Globus pallidus (tissue), 1 donor: ENCODE data around the gene RAB20.
"Not testable (repeated sequence)": the region's sequence is repeated elsewhere in the genome, so short reads cannot be mapped to it uniquely, and the experiment has no call there.

Source experiments
- DNase-seq: peaks from one replicate; pipeline ENCODE4 v3.0.0-alpha.2; 2015; ENCODE audit warnings: low spot score

RAB20 gene, protein sequence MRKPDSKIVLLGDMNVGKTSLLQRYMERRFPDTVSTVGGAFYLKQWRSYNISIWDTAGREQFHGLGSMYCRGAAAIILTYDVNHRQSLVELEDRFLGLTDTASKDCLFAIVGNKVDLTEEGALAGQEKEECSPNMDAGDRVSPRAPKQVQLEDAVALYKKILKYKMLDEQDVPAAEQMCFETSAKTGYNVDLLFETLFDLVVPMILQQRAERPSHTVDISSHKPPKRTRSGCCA

DNA sequence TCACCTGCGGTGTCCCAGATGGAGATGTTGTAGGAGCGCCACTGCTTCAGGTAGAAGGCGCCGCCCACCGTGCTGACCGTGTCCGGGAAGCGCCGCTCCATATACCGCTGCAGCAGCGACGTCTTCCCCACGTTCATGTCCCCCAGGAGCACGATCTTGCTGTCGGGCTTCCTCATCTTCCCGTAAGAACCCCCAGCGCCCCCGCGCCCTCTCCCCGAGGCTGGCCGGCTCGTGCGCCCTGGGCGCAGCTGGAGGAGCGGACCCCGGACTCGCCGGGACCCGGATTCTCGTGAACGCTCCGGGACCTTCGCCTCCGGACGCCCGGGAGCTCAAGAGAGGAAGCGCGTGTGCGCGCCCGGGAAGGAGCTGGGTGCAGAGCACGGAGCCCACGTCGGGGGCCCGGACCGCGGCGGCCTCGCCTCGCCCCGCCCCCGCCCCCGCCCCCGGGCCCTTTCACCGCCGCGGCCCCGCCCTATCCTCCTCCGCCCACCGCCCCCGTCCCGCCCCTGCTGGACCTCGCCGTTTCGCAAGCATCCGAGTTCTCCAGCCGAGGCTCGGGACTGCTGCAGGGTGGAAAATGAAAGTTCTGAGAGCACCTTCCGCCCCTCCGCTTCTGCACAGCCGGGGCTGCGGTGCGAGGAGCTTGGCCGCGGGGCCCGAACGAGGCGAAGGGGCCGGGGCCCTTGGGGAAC lies at the start of gene RAB20:
Gene RAB20, minus strand, starts transcription at position 379 of the 692 bp plus-strand sequence. Its CDS starts 203 bp downstream, at position 176.
- DNase-seq = peak; percentile 51

DNA sequence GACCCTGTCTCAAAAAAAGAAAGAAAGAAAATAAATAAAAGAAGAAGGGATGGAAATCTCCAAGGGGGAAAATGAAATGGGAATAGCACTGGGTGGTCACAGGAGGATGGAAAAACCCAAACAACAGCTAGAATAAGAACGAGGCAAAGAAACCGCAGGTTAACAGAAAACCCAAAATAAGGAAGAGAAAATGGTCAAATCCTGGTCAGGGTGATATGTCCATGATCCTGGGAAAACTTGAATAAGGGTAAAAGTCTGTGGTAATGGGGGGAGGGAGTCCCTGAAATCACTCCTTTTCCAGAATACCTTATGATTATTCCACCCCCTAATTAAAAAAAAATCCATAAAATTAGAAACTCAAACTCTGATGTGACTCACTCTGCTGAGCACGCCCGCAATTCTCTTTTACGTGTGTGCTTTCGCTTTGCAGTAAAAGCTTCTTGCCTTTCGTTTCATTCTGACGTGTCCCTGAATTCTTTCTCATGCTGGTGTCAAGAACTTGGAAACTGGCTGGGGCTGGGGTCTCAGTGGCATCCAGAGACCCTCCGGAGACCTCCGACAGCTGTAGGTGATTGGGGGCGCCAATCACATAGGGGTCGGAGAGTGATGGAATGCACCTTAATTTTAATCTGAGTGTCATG lies 49.6 kb upstream of the RAB20 start:
- DNase-seq = no peak

DNA sequence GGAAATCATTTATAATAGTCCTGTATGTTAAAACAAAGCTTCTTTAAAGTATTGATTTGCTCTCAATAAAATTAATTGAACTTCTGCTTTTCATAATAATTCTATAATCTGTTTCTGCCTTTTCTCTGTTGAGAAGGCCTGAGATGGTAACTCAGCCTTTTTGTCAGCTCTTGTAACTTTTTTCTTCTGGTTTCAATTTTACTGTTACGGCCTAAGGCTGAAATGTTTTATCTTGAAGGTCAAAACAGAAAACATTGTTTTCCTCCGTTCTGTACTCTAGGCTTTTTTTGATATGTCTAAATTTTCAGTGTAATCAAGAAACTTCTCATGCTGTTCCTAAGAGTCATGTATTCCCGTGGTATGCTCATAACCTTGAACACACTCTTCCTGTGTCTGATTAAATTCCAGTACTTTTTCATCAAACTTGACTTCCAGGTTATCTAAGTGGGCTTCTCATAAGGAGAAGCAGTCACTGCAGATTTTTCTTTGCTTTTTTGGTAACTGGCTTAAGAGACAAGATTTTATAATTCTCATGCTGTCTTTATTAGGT lies 46.2 kb upstream of the RAB20 start:
- no peak for DNase-seq

DNA sequence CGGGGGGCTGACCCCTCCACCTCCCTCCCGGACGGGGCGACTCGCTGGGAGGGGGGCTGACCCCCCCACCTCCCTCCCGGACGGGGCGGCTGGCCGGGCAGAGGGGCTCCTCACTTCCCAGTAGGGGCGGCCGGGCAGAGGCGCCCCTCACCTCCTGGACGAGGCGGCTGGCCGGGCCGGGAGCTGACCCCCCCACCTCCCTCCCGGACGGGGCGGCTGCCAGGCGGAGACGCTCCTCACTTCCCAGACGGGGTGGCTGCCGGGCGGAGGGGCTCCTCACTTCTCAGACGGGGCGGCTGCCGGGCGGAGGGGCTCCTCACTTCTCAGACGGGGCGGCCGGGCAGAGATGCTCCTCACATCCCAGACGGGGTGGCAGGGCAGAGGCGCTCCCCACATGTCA lies 44.8 kb upstream of the RAB20 start:
- DNase-seq = not testable (repeated sequence)

DNA sequence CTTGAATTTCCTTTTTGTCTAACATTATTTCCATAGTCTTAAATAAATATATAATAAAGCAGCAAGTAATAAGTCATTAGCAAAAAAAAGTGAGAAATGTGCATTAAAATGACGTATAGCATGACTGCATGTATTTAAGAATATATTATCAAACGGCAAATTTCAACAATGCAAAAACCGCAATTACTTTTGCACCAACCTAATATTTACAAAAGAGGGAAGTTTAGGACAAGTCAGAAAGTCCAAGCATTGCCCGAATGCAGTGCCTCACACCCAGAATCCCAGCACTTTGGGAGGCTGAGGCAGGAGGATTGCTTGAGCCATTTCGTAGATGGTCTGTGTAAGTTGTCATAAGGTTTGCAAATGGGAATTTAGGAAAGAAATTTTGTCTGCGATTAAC lies 43.6 kb upstream of the RAB20 start:
- DNase-seq = no peak

DNA sequence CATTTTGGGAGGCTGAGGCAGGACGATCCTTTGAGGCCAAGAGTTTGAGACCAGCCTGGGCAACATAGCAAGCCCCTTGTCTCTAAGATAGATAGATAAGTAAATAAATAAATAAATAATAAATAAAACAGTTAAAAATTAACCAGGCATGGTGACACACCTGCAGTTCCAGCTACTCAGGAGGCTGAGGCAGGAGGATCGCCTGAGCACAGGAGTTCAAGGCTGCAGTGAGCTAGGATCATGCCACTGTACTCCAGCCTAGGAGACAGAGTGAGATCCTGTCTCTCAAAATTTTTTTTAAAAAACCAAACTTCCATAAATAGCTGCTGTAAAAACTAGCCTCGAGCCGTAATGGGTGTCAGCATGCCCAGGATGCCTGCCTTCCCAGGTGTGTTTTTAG lies 39.5 kb upstream of the RAB20 start:
- no peak for DNase-seq

DNA sequence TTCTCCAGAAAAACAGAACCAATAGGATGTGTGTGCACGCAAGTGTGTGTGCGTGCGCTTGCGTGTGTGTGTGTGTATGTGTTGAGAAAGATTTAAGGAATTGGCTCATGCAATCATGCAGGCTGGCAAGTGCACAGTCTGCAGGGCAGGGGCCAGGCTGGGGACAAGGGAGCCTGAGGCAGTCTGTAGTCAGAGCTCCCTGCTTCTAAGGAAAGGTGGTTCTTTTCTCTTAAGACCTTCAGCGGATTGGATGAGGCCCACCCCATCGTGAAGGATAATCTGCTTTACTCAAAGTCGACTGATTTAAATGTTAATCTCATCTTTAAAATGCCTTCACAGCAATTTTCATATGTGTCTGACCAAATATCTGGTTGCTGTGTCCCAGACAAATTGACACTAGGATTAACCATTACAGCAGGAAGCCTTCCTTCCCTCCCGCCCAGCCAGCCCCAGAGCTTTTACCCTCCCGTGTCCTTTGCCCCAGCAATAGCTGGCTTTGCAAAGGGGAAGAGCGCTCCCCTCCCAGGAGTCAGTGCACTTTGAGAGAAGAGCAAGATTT lies 38.8 kb upstream of the RAB20 start:
- DNase-seq = no peak

DNA sequence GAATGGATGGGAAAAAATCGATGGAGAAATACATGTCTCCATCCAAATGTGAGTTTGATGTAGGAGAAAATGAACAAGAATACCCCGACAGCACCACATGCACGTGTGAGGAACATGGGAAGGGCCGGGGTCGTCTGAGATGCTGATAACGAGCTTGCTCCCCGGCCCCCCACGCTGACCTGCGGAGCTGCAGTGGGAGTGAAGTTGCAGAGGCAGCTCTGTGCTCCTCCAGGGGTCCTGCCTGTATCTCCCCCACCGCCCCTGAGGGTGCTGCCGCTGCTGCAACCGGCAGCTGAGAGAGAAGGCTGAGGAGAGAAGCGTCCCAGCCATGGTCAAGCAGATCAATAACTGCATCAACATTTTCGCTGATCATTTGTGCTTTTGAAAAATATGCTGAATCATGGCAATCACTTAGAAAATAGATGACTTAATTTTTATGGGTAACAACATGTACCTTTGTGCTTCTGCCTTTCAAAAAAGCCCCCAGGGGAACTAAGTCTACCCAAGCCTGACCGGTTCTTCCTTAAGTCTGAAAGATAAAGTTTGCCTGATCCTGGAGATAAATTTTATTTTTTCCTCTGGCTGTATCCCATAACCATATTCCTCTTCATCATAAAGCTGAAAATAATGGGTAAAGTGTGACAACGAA lies 35.6 kb upstream of the RAB20 start:
- no peak for DNase-seq

DNA sequence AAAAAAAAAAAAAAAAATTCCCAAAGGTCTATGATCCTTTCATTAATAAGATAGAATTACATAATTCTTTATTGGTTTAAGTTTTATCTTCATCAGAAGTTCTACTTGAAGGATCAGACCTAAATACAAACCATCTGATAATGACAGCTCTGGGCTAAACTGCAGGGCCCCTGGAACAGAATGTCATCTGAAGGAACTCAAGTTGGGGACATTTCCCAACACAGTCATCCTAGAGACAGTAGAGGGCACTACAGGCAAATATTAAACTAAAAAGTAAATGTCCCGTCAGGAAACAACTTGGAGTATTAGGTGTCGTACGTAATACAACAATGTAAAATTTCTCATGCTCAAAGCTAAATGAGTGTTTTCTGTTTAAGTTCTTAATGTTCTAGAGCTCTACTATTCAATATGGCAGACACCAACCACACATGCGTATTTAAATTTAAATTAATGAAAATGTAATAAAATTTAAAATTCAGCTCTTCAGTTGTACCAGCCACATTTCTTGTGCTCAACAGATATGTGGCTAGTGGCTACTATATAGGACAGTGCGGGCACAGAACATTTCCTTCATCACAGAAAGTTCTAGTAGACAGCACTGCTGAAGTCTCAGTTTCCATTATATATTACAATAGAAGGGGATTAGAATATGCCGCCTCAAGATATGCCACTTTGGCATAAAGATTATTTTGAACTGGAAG lies 32.1 kb upstream of the RAB20 start:
- DNase-seq = peak; percentile 53

DNA sequence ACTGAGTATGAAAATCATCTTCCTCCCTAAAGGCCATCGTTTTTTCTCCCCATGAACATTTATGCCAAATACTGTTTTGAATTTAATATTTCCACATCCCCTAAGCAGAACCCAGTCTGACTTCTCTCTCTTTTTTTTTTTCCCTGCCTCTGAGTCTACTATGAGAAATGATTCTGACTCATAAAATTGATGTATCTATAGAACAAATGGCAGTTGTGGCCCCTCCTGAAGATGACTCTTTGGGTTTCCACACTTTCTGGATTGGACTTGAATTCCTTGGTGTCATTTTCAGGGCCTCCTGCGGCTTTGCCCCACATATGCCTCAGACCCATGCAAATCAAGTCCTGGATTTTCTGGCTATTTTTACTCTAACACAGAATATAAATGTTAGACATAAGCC lies 31.1 kb upstream of the RAB20 start:
- no peak for DNase-seq

DNA sequence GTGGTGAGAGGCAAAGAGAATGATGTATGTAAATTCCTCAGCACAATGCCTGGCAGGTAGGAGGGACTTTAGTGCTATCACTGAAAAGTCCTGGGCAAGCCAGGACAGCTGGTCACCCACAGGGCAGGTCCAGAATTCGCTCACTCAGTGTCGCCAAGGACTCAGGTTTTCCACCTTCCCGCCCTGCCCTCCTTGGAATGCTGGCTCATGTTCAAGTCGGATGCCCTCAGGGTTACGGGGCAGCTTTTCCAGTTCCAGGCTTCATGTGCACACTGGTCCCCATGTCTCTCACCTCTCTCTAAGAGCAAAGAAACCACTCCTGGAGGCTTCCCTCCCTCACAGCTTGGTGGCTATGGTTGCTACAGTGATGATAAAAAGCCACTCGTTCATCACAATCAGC lies 29.1 kb upstream of the RAB20 start:
- DNase-seq = no peak

DNA sequence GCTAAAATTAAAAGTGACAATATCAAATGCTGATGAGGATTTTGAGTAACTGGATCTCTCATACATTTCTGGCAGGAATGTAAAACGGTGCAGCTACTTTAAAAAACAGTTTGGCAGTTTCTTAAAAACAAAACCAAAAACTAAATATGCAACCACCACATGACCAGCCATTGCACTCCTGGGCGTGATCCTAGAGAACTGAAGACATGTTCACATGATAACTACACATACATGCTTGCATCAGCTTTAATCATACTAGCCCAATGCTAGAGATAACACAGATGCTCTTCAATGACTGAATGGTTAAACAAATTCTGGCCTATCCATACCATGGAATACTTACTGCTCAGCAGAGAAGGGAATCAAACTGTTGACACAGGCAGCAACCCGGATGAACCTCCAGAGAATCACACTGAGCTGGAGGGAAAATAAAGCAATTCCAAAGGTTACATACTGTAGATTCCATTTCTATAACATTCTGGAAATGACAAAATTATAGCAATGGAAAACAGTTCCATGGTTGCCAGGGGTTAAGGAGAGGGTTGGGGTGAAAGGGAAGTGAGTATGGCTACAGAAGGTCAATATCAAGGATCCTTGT lies 28.4 kb upstream of the RAB20 start:
- no peak for DNase-seq

DNA sequence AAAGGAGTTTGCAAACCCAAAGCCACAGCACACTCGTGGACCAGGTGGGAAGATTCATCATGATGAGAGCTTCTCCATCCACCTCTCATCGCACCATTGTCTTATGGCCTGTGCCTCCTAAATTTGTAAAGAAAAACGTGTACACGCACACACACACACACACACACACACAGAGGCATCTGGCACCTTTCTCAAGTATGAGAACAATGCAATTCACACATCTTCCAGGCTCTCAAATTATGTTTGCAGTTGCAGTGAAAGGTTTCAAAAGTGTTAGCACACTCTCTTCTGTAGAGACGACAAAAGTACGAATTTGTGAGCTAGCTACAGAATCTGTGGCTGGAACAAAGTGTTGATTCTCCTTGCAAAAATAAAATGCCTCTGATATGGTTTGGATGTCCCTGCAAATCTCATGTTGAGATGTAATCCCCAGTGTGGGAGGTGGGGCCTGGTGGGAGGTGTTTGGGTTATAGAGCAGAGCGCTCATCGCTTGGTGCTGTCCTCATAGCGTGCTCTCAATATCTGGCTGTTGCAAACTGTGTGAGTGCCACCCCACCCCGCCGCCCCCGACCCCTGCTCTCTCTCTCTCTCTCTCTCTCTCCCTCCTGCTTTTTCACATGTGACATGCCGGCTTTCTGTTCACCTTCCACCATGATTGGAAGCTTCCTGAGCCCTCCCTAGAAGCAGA lies 21.8 kb upstream of the RAB20 start:
- no peak for DNase-seq

DNA sequence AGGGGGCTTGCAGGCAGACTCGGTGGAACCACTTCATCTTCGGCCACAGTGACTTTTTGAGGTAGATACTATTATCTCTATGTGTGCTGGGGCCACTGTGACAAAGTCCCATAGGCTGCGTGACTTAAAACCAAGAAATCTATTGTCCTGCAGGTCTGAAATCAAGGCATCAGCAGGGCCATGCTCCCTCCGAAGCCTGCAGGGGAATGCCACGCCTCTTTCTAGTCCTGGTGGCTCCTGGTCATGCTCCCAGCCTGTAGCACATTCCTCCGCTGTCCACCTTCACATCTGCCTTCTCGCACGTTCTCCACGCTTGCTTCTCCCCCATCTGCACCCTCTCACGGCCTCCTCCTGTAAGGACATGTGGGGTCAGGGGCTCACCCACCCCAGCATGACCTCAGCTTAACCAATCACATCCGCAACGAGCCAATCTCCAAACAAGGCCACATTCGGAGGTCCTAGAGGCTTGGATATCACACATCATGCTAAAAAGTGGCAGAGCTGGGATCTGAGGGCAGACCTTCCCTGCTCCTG lies 21.0 kb upstream of the RAB20 start:
- no peak for DNase-seq

DNA sequence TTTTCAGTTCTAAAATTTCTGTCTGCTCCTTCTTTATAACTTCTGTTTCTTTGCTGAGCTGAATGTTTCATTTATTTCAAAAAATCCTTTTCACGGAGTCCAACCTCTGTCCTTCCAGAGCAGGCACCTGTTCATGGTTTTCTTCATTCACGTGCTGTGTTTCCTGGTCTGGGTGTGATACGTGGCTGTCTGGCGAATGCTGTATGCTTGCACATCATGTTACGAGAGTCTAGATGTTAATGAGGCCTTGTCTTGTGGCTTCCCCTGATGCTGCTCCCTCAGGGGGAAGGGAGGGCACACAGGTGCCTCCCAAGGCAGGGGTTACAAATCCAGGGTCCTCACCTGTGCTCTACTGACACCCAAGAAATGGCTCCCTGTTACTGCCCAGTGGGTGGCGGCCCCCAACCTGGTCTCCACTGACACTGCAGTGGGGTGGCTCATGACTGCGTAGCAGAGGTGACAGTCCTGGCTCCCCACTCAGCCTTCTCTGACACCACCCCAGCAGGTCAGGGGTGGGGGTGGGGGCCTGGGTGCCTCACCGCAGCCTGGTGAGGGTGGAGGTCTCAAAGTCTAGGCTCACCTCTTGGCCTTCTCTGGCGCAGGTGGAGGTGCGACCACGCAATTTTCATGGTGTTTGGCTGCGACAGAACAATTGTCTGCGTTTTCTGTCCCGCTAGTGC lies 20.1 kb upstream of the RAB20 start:
- no peak for DNase-seq

DNA sequence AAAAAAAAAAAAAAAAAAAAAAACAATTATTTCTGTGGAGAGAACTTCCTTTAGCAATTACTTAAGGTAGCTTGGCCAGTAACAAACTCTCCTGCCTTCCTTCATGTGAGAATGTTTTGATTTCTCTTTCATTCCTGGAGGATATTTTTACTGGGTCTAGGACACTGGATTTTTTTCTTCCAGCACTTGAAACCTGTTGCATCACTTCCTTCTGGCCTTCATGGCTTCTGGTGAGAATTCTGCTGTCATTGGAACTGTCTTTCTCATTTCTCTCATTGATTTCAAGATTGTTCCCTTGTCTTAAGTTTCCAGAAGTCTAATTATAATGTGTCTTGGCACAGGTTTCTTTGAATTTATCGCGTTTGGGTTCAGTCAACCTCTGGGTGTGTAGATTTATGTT lies 19.3 kb upstream of the RAB20 start:
- no peak for DNase-seq

DNA sequence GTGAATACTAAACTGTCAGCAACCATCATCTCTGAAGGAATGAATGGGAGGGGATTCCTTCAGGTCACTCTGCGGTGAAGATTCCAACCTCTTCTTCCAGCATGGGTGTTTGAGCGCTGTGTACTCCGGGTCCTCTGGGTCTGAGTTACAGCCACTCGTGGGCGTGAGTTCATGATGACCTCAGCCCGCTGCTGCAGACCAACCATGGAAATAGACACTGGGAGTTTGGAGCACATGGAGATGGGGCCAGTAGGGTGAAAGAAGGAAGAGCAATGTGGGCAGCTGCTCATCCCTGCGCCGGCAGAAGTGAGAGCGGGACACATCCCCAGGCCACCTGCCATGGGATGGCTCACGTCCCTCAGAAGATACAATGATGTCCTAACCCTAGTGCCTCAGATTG lies 16.8 kb upstream of the RAB20 start:
- no peak for DNase-seq

DNA sequence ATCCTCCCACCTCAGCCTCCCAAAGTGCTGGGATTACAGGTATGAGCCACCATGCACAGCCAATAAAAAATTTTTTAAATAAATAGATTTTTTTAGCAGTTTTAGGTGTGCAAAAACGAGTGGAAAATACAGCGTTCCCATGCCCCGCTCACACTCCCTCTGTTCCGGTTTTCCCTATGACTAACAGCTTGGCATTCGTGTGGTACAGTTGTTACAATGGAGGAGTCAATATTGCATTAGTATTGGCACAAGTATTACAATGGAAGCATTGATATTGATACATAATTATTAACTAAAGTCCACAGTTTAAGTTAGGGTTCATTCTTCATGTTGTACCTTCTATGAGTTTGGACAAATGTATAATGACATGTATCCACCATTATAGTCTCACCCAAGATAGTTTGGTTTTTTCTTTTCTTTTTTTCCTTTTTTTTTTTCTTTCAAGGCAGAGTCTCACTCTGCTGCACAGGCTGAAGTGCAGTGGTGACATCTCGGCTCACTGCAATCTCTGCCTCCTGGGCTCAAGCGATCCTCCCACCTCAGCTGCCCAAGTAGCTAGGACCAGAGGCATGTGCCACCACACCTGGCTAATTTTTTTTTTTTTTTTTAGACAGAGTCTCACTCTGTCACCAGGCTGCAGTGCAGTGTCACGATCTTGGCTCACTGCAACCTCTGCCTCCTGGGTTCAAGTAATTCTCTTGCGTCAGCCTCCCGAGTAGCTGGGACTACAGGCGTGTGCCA lies 15.4 kb upstream of the RAB20 start:
- no peak for DNase-seq

DNA sequence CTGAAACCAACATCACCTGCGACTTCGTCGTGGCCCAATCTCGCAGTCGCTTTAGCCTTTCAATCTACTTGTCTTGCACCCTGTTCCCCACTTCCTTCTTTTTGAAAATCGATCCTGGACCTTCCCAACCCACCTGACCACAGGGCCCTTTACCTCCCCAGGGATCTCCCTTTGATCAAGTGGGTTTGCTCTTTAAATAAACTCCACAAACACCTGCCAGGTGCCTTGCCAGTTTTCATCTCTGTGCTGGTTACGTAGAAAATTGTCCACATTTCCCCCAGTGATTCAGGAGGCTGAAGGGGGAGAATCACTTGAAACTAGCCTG lies 14.5 kb upstream of the RAB20 start:
- no peak for DNase-seq
